ENCODE results near the gene EXT2.

The EXT2 gene

GRCh38 chr11:44139565-44140330 lies 44.3 kb downstream of the EXT2 start:
- Histone ChIP-seq H3K27me3 (ENCODE audit: insufficient read depth, poor library complexity, severe bottlenecking) (no peaks in the 10 kb centered on the region), H3K27ac (replicated peaks) (no peak overlapping the region), H3K4me3 (replicated peaks; ENCODE audit: insufficient read depth, low read length) (no peak overlapping the region)
- TF ChIP-seq GABPA (IDR thresholded peaks at IDR 0.05; ENCODE audit: low read depth) (no peak), SPI1 (IDR thresholded peaks at IDR 0.05; ENCODE audit: borderline replicate concordance, low read depth) (no peak), REST (IDR thresholded peaks at IDR 0.05; ENCODE audit: insufficient replicate concordance, low read depth) (no peak), POLR2AphosphoS5 (IDR thresholded peaks at IDR 0.05; ENCODE audit: low read depth) (no peak), CTCF (IDR thresholded peaks at IDR 0.05; ENCODE audit: insufficient read depth, low read length) (no peak)
- DNase-seq (ENCODE audit: low read depth in 1 of 2, low spot score in 1 of 2): no peak

- TF ChIP-seq GABPA (IDR thresholded peaks at IDR 0.05; ENCODE audit: low read depth) (no peak), REST (IDR thresholded peaks at IDR 0.05; ENCODE audit: insufficient replicate concordance, low read depth) (no peak), CTCF (IDR thresholded peaks at IDR 0.05; ENCODE audit: insufficient read depth, low read length) (no peak), POLR2AphosphoS5 (IDR thresholded peaks at IDR 0.05; ENCODE audit: low read depth) (no peak), SPI1 (IDR thresholded peaks at IDR 0.05; ENCODE audit: borderline replicate concordance, low read depth) (no peak)
- no peak overlapping the region for H3K4me3 ChIP-seq (replicated peaks; ENCODE audit: insufficient read depth, low read length)
- no peak overlapping the region for H3K27ac ChIP-seq (replicated peaks)
- DNase-seq (ENCODE audit: low read depth in 1 of 2, low spot score in 1 of 2): no peak
- no peaks in the 10 kb centered on the region for H3K27me3 ChIP-seq (ENCODE audit: insufficient read depth, poor library complexity, severe bottlenecking)
Measured at GRCh38 chr11:44140372-44140771, 44.9 kb downstream of the EXT2 start.

GRCh38 chr11:44140805-44141204 lies 45.3 kb downstream of the EXT2 start:
- no peak for DNase-seq (ENCODE audit: low read depth in 1 of 2, low spot score in 1 of 2)
- Histone ChIP-seq H3K4me3 (replicated peaks; ENCODE audit: insufficient read depth, low read length) (no peak overlapping the region), H3K27ac (replicated peaks) (no peak overlapping the region), H3K27me3 (ENCODE audit: insufficient read depth, poor library complexity, severe bottlenecking) (no peaks in the 10 kb centered on the region)
- TF ChIP-seq CTCF (IDR thresholded peaks at IDR 0.05; ENCODE audit: insufficient read depth, low read length) (no peak), REST (IDR thresholded peaks at IDR 0.05; ENCODE audit: insufficient replicate concordance, low read depth) (no peak), SPI1 (IDR thresholded peaks at IDR 0.05; ENCODE audit: borderline replicate concordance, low read depth) (no peak), GABPA (IDR thresholded peaks at IDR 0.05; ENCODE audit: low read depth) (no peak), POLR2AphosphoS5 (IDR thresholded peaks at IDR 0.05; ENCODE audit: low read depth) (no peak)

All from HL-60 (cell line).